Mesothelial cell of epicardium (in vitro differentiated cells): ENCODE results near the gene ORM1. TPM values are rescaled to one million over a fixed set of nuclear protein-coding genes. Genes with fewer than 3 reads are reported as not detected.

Experiments used
- DNase-seq, 2 experiments: peaks; one replicate each; pipeline ENCODE4 v3.0.0; 2021; ENCODE audit warnings: low spot score in 2 of 2; ENCODE audit not compliant: unreplicated experiment in 2 of 2
- H3K27ac Mint-ChIP-seq: 2 replicates; pipeline ENCODE4 v1.8.0; 2021; ENCODE audit warnings: mixed read lengths
- H3K27me3 Mint-ChIP-seq: 2 replicates; pipeline ENCODE4 v1.8.0; 2021; ENCODE audit warnings: low read depth, mixed read lengths
- H3K36me3 Mint-ChIP-seq: 2 replicates; pipeline ENCODE4 v1.8.0; 2021; ENCODE audit warnings: mixed read lengths
- H3K4me1 Mint-ChIP-seq: 2 replicates; pipeline ENCODE4 v1.8.0; 2021; ENCODE audit warnings: mixed read lengths
- H3K4me3 Mint-ChIP-seq: 2 replicates; pipeline ENCODE4 v1.8.0; 2021; ENCODE audit warnings: mild to moderate bottlenecking, moderate library complexity, mixed read lengths
- H3K9me3 Mint-ChIP-seq: 2 replicates; pipeline ENCODE4 v1.8.0; 2021; ENCODE audit warnings: mixed read lengths
- total RNA-seq: library from RNA; stranded (reverse); gene quantifications from 3 replicates; pipeline ENCODE4 v1.2.1, GENCODE V29; 2021
- TF ChIP-seq, protein P1 (sequence below): fragments of 200-600 bp; sonication (generic); IDR thresholded peaks from one replicate; pipeline ENCODE4 v1.5.0; 2021; ENCODE audit warnings: antibody characterized with exemption; ENCODE audit not compliant: unreplicated experiment

The ORM1 gene
- total RNA-seq, 1 donor from 2014 or later: not detected

DNA sequence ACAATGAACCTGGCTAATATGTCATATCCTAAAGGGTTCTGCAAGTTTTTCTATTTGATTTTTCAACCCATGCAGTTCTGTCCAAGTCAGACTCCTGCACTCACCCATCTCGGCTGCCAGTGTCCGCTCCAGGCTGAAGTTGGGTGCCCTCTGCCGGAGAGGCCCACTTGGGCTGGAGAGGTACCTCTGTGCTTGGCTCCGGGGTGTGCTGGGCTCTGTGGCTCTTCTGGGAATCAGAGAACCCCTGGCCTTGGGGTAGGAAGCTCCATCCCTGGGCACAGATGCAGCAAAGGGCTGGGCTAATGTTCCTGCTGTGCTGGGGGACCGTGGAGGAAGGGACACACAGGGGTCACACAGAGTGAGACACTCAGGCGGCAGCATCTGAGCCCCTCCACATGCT, 32.9 kb downstream of the ORM1 start:
- Mint-ChIP-seq H3K36me3 (peaks cover 23% of the 10 kb centered on the region), H3K9me3 (no peaks in the 10 kb centered on the region), H3K27ac (no peak overlapping the region), H3K27me3 (no peaks in the 10 kb centered on the region), H3K4me1 (no peaks in the 10 kb centered on the region), H3K4me3 (no peak overlapping the region)
- TF ChIP-seq, protein P1, sequence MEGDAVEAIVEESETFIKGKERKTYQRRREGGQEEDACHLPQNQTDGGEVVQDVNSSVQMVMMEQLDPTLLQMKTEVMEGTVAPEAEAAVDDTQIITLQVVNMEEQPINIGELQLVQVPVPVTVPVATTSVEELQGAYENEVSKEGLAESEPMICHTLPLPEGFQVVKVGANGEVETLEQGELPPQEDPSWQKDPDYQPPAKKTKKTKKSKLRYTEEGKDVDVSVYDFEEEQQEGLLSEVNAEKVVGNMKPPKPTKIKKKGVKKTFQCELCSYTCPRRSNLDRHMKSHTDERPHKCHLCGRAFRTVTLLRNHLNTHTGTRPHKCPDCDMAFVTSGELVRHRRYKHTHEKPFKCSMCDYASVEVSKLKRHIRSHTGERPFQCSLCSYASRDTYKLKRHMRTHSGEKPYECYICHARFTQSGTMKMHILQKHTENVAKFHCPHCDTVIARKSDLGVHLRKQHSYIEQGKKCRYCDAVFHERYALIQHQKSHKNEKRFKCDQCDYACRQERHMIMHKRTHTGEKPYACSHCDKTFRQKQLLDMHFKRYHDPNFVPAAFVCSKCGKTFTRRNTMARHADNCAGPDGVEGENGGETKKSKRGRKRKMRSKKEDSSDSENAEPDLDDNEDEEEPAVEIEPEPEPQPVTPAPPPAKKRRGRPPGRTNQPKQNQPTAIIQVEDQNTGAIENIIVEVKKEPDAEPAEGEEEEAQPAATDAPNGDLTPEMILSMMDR: no peak
- DNase-seq: no peak

DNA sequence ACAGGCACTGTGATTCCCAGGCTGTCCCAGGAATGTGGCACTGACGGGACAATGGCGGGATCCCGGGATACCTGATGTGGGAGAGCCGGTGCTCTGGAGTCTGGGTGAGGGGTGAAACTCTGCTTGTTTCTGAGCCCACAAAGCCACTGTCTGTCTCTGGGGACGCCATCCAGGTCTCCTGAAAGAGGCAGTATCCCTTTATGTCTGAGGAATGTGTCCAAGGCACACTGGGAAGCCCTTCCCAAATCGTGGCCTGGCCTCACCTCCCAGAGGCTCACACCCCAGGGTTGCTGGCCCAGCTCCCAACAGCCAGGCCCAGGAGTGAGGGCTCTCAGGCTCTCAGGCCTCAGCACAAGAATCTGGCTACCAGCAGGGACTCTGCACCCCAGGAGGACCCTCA, 33.9 kb downstream of the ORM1 start:
- DNase-seq: no peak
- Mint-ChIP-seq H3K9me3 (no peaks in the 10 kb centered on the region), H3K36me3 (peaks cover 30% of the 10 kb centered on the region), H3K27ac (no peak overlapping the region), H3K27me3 (no peaks in the 10 kb centered on the region), H3K4me3 (no peak overlapping the region), H3K4me1 (no peaks in the 10 kb centered on the region)
- TF ChIP-seq, protein P1: no peak

DNA sequence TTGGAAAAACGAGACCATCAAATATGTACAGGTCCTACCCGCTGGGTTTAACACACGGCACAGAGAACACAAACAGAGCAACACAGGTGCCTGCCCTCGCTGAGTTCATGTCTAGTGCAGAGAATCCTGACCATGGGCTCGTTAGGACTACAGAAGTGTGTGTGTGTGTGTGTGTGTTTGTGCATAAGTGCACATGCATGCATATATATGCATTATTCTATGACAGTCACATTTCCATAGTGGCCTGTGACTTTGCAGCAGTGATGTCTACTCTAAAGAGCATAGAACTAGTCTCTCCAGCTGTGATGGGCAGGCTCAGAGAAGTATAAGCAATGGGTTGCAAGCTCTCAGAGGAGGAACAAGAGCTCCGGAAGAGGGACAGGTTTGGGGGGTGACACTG, 34.5 kb downstream of the ORM1 start:
- Mint-ChIP-seq H3K27ac (no peak overlapping the region), H3K36me3 (peaks cover 32% of the 10 kb centered on the region), H3K4me1 (no peaks in the 10 kb centered on the region), H3K4me3 (no peak overlapping the region), H3K27me3 (no peaks in the 10 kb centered on the region), H3K9me3 (no peaks in the 10 kb centered on the region)
- DNase-seq: no peak
- TF ChIP-seq, protein P1: no peak

DNA sequence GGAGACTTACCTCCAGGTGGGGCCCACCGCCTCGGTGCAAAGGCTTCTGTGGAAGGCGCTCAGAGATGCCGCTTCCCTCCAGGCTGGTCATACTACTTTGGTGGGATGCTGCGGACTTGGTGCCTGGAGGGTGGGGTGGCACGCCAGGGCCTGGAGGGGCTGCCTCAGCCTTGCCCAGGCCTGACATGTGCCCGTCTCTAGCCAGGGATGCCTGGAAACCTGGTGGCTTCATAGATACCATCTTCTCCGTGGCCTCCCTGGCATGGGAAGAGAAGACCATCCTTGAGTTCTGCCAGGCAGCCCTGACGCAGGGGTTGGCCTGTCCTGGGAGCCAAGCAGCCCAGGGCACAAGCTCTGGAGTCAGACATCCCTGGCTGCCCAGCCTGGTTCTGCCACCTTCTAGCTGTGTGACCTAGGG, 35.0 kb downstream of the ORM1 start:
- Mint-ChIP-seq H3K27me3 (no peaks in the 10 kb centered on the region), H3K36me3 (peaks cover 30% of the 10 kb centered on the region), H3K9me3 (no peaks in the 10 kb centered on the region), H3K4me3 (no peak overlapping the region), H3K4me1 (no peaks in the 10 kb centered on the region), H3K27ac (no peak overlapping the region)
- TF ChIP-seq, protein P1: no peak
- DNase-seq: no peak

DNA sequence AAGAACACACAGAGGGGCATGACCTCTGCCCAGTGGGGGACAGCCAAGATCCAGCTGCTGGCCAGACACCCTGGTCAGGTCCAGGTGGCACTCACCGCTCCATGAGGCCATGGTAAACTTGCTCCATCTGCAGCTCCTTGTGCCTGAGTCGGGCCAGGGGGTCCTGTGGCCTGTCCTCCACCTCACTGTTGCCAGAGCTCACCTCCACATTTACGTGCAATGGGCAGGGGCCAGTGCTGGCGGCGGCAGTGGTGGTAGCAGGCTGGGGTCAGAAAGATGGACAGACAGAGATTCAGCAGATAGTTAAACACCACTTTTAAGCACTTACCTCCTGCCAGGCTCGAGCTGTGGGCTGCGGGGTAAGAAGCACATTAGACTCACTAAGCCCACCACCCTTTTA, 36.9 kb downstream of the ORM1 start:
- TF ChIP-seq, protein P1: no peak
- Mint-ChIP-seq H3K9me3 (no peaks in the 10 kb centered on the region), H3K27ac (no peak overlapping the region), H3K27me3 (no peaks in the 10 kb centered on the region), H3K36me3 (peaks cover 37% of the 10 kb centered on the region), H3K4me1 (no peaks in the 10 kb centered on the region), H3K4me3 (no peak overlapping the region)
- DNase-seq: no peak

DNA sequence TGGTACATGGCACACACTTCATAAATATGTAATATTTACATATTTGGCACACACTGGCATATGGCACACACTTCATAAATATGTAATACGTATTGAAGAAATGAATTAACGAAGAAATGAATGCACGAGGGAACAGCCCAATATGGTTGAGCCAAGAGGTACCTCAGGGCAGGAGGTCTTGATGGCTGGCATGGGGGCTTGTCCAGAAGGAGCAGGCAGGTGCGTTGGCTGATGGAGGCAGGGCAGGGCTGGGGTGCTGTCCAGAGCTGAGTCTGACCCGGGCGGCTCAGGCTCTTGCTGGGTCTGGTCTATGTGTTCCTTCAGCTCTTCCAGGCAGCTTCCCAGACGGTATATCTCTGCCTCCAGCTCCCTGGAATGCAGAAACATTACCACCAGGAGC, 38.6 kb downstream of the ORM1 start:
- TF ChIP-seq, protein P1: no peak
- H3K36me3 Mint-ChIP-seq: peaks cover 41% of the 10 kb centered on the region
- no peaks in the 10 kb centered on the region for H3K27me3 Mint-ChIP-seq
- DNase-seq: no peak
- no peaks in the 10 kb centered on the region for H3K9me3 Mint-ChIP-seq
- no peak overlapping the region for H3K4me3 Mint-ChIP-seq
- peaks cover 2% of the 10 kb centered on the region for H3K4me1 Mint-ChIP-seq
- H3K27ac Mint-ChIP-seq: no peak overlapping the region
